Activated CD8-positive, alpha-beta memory T cell treated with anti-CD3 and anti-CD28 coated beads, Interleukin-2, amount 50 U/mL, for 4 hours (primary cell): ENCODE measurements around the gene SP9.
A peak's percentile ranks its signal among the peaks of the same experiment; 100 is the strongest.

ENCODE experiments used
- DNase-seq: peaks from one replicate; pipeline ENCODE4 v3.0.0-alpha.2; 2020

The SP9 gene

GRCh38 chr2:174333372-174334277 lies 1.1 kb upstream of the SP9 start:
- peak; percentile 30 for DNase-seq

GRCh38 chr2:174334278-174334715 lies 457 bp upstream of the SP9 start:
- DNase-seq, result no peak

GRCh38 chr2:174335254-174335987 lies 667 bp downstream of the SP9 start:
- DNase-seq, result no peak

DNA sequence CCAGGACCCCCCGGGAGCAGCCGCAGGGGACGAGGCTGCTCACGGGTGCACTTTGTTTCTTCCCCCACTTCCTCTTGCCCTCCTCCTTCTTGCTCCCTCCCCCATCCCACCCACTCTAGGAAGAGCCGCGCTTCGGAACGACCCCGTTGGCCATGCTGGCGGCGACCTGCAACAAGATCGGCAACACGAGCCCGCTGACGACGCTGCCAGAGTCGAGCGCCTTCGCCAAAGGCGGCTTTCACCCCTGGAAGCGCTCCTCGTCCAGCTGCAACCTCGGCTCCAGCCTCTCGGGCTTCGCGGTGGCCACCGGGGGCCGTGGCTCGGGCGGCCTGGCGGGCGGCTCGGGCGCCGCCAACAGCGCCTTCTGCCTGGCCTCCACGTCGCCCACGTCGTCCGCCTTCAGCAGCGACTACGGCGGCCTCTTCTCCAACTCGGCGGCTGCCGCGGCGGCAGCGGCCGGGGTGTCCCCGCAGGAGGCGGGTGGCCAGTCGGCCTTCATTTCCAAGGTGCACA lies 1.3 kb downstream of the SP9 start:
- DNase-seq, result peak; percentile 25

GRCh38 chr2:174336501-174337336 lies 2.0 kb downstream of the SP9 start:
- DNase-seq, result peak; percentile 45

GRCh38 chr2:174337337-174338146 lies 2.8 kb downstream of the SP9 start:
- DNase-seq, result peak; percentile 23

DNA sequence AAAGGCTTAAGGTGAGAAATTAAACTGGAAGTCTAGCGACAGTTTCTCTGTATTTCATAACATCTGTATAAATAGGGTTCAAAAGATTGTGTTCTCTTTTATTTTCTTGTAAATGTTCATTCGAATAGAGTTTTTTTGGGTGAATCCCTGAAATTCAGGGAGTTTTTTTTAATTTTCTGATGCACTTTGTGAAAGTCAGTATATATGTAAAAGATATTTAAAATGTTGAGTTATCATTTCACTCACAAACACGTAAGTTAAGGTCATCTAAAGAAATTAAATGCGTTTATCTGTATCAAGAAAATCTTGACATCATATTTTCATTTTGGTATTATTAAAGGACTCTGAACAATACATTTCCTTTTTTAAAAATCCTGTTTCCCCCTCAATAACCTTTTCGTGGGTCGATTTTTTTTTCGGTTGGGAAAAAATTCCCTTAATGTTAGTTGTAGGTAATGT lies 3.4 kb downstream of the SP9 start:
- no peak for DNase-seq

GRCh38 chr2:174338671-174339560 lies 4.2 kb downstream of the SP9 start:
- DNase-seq, result no peak

DNA sequence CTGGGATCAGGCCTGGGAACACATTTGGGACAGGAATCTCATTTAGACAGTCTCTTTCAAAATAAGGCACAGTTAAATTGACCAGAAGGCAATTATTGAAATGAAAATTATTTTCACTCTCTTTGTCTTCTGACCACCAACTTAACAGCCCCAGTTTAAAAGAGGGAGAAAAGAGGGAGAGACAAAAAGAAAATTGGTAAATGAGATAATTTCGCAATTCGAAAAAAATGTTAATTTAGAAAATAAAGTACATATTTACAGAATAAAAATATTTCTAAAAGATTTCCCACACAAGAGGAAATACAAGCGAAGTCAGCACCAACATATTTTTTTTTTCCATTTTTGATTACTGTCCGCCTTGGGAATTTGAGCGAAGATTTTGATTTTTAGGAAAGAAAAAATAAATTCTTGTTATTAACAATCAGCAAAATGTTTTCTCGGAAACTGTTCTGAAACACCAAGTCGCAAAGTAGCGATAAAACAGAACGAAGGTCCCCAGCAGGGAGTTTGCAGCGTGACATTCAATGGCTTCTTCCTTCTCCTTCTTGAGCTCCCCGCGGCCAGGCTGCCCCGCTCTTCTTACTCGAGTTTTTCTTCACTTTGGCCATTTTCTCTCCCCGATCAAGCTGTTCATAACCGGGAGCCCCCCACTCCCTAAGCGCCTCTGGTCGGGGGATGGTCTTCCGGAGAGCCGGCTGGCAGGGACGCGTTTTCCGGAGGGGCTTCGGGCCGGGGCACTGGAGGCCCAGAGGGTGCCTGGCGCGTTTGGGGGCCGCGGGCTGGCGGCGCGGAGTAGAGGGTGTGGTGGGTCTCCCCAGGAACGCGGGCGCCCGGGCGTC lies 5.0 kb downstream of the SP9 start:
- DNase-seq, result no peak

- DNase-seq, result no peak
These were observed 5.9 kb downstream of the SP9 start for GRCh38 chr2:174340400-174341292.

- DNase-seq, result peak; percentile 91
These were observed 6.7 kb downstream of the SP9 start for GRCh38 chr2:174341293-174341994.

GRCh38 chr2:174341995-174342685 lies 7.4 kb downstream of the SP9 start:
- no peak for DNase-seq

- peak; percentile 29 for DNase-seq
These were observed 8.1 kb downstream of the SP9 start for GRCh38 chr2:174342686-174343342.

DNA sequence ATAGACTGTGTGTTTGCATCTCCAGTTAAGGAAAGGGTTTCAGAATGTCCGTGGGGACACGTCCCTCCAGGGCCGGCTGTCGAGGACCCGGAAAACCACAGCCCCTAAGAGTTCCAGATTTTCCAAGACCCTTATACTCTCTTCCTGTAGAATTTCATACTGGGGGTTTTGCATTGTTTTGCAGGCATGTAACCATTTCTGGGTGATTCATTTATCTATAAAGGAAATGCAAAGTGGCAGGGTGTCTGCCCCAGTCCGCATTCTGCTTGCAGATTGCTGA lies 8.5 kb downstream of the SP9 start:
- DNase-seq, result no peak

DNA sequence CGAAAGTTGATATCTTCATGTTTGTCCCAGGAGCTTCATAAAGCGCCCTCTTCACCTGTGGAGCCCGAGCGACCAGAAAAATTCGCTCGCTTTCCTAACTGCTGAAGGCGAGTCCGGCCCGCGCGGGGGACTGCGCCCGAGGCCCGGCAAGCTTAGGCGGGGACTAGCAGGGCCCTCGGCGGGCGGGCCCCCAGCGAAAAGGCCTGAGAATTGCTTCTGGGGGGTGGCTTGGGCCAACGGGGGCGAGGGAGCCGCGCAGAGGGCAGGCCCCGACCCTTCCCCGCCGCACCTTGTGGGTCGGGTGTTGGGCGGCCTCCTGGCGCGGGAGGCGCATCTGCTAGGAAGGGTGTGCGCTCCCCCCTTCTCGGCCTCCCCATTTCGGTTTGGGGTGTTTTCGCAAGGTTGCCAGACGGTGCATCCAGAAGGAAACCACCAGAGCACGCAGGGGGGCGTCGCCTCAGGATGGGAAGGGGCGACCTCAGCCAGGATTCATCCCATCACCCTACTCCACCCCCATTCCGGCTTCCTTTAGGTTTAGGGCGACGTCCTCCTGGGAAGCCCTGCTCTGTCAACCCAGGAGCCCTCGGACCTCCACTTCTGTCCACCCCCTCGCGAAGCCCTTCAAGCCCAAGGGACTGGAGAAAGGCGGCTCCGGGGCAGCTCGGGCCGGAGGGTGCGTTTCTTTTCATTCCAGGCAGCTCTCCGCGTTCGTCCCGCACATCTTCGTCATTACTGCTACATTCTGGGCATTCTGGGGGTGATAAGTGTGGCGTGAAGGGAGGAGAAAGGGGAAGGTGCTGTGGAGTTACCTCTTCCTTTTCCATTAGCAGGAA lies 9.1 kb downstream of the SP9 start:
- no peak for DNase-seq
